Measurements from ENCODE around the gene LSMEM2.
"Not testable (repeated sequence)": the region's sequence is repeated elsewhere in the genome, so short reads cannot be mapped to it uniquely, and the experiment has no call there.

The LSMEM2 gene

DNA sequence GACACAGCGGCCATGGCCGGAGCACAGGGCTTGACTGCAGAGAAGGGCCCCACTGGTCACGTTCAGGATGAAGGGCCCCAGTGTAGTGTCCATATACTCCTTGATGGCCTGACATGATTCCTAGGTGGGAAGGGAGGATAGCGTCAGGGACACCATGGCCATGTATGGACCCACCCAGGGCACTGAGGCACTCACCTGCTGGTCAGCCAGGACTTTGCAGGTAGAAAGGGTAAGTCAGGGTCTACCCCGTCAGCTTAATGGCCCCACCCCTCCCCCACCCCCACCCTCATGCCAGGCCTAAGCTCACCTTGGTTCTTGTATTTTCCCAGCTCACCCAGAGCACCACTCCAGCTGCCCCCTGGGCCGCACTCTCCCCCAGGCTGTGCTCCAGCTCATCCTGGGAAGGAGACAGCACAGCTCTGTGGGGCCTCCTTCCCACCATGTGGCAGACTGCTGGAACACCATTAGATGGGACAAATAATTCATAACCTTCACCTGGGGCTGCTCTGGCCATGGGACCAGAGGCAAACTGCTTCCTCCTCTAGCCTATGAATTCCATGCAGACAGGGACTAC, 21.9 kb downstream of the LSMEM2 start:
- no peak for DNase-seq

DNA sequence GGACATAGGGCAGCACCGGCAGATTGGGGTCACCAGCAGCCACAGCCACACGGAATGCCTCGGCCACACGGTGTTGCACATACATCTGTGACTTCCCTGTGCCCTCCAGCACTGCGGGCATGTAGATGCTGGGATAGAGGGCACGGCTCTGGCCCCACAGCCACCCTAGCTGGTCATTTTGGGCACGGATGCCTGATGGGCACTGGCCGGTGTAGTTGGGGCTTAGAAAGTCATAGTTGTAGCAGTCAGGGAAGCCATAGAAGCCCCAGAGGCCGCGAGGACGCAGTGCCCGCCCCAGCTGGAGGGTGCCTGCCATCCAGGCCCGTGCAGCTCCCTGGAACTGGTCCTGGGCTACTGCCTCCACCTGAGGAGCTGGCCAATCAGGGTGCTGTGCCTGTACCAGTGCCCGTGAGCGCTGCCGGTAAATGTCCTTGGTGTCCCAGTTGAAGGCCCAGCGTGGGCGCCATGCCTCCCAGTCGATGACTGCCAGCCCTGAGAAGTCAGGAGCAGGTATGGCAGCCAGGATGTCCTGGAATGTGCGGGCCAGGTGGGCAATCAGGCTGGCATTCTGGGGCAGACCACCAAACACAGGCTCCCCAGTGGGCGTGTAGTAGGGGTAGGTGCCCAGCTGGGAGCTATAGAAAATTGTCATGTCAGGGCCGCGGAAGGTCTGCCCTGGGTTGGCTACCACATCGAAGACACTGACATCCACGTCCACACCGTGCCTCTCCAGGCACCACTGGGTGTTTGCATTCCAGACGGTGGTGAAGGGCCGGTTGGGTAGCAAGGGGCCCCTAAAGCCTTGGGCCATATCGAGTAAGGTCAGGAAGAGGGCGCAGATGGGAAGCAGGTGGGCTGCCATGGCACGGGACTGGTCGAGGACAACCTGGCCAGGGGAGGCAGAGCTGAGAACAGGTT, 23.5 kb downstream of the LSMEM2 start:
- DNase-seq, result no peak

DNA sequence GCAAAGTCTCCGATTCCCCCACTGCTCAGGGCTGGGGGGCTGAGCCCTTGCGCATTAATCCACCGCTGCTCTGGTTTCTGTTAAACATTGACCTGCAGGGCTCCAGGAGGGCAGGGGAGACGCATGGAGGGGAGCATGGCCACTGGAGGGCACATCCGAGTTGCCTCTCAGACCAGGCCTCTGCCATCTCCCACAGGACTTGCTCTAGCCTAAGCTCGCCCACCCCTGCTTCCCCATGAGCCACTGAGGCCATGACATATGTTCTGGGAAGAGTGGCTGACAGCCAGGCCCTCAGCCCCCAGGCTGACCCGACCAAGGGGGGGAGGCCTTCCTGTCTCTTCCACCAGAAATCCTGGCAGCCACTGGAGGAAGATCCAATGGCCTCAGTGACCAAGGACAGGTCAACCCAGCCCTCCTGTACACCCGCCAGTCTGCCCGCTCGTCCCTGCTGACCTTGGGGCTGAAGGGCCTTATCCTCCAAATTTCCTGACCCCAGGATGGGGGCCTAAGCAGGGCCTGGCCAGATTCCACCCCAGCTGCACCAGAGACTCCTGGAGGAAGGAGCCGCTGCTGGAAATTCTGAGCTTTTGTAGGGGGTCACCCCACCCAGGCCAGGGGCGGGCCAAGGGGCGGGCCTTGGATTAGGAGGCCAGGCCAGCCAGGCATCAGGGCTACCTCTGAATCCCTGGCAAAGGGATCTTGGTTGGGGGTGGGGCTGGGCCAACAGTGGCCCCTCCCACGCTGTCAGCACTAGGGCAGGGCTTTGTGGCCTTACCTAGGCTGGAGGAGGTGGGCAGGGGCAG, 24.3 kb downstream of the LSMEM2 start, which contains the start of gene HYAL1:
TSS of gene HYAL1 (minus strand) at position 562 of the 803 bp plus-strand sequence. CDS start 618 bp downstream, outside the sequence.
- DNase-seq, result no peak

DNA sequence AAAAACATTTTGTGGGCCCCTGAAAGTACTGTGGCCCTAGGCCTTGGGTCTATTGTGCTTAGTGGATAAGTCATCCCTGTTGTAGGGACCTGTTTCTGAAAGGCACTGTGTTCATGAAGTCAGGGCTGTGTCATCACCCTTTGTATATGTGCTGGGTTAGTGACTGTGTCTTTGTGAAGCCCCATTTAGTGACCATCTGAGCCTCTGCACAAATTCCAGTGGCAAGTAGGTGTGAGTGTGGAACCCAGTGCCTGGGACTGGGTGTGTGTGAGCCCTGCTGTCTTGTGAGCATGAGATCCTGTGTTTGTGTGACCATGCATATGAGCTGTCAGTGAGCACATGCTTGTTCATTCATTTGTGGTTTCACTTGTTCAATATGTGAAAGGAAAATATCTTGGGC, 25.7 kb downstream of the LSMEM2 start:
- no peak for DNase-seq

DNA sequence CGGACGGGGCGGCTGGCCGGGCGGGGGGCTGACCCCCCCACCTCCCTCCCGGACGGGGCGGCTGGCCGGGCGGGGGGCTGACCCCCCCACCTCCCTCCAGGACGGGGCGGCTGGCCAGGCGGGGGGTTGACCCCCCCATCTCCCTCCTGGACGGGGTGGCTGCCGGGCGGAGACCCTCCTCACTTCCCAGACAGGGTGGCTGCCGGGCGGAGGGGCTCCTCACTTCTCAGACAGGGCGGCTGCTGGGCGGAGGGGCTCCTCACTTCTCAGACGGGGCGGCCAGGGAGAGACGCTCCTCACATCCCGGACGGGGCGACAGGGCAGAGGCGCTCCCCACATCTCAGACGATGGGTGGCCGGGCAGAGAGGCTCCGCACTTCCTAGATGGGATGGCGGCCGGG, 33.2 kb downstream of the LSMEM2 start:
- not testable (repeated sequence) for DNase-seq

DNA sequence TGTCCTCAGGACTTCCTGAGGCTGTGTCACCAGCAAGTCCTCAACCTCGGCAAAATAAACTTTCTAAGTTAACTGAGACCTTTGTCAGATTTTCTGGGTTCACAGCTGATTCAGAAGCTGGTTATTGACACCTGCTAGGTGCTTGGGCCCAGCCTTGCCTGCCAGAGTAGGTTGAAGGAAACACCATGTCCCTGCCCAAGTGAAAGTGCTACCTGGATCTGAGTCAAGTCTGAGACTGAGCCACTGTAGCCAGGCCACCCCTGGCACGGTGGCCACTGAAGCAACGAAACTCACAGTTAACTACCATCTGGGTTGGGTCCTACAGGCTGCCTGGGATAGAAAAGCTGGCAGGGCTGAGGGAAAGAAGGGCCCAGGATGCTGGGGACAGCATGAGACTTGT, 35.5 kb downstream of the LSMEM2 start:
- no peak for DNase-seq

DNA sequence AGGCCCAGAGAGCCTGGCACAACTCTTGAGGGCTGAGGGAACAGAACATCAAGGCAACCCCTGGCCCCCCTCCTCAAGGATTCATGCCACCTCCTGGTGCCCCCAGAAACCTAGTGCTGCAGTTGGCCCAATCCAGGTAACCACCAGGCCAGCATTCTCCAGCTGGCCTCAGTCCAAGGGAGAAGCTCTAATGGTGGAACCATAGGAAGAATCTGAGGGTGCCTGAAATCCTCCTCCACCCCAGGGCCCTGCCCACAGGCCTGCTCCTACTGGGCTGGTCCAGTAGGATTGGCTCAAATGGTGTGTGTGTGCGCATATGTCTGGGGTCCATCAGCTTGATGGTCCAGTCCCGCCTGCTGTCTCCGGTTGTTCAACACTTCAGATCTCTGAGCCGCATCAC, 35.9 kb downstream of the LSMEM2 start:
- no peak for DNase-seq

DNA sequence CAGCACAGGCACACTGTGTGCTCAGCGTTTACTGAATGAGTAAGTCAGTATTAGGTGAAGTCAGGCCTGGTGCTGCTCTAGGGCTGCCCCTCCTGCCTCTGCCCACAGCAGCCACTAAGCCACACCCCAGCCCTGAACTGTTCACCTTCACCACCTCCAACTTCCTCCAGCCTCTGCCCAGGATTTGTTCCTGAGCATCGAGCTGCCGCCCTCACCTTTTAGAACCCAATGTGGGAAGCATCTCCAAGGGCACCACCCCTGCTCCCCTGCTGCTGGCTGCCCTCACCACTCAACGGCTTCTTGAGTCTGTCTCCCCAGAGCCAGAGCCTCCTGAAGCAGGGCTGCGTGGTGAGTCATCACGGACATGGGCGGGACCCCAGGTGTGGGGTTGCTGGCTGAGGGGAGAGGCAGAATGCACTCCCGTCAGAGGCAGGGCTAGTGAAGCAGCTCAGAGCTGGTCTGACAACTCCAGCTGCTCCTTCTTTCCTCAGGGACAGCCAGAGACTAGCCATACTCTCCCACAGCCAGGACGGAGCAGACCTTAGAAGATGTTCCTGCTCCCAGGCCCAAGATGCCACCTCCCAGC, 37.9 kb downstream of the LSMEM2 start:
- no peak for DNase-seq

DNA sequence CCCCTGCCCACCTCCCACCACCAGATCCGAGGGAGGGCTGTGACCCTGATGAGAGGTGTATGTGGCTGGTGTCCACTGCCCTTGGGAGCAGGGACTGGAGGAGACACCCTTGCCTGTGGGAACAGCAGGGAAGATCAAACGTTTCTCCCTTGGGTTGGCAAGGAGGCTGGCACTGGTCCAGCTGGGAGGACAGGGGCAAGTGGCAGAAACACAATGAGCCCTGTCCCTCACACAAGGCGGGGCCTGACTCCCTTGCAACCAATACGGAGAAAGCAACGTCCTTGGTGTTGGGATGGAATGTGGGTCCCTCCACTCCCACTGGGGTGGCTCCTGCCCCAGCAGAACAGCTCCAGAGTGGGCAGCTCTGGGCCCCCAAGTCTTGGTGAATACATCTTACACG, 38.4 kb downstream of the LSMEM2 start:
- no peak for DNase-seq

DNA sequence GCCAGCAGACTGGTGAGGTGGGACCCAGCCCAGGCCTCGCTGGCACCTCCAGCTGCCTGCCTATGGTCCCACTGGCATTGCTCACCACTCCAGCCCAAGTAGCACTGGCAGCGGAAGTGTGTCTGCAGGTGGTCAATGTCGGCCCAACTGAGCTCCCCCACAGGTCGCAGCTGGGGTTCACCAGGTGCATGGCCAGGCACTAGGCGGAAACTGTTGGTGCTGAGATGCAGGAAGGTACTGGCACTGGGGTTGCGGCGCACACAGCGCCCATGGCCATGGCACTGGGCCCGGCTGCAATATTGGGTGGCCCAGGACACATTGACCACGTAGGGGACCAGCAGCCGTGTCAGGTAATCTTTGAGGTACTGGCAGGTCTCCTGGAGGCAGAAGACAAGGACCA, 39.3 kb downstream of the LSMEM2 start:
- no peak for DNase-seq

DNA sequence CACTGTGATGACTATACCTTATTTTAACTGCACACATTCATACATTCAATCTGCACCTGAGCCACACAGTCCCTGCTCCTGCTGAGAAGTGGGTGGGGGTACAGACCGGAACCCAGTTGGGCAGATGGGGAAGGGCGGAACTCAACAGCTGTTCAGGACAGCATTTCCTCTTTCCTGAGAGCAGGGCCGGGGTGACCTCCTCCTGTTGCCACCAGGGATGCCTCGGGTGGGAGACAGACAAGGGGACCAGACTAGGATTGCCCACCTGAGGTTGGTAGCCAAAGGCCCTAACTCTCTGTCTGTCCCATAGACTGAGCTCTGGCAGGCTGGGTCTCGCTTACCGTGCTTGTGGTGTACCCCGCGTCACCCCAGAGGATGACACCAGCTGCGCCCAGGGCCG, 39.7 kb downstream of the LSMEM2 start:
- no peak for DNase-seq

DNA sequence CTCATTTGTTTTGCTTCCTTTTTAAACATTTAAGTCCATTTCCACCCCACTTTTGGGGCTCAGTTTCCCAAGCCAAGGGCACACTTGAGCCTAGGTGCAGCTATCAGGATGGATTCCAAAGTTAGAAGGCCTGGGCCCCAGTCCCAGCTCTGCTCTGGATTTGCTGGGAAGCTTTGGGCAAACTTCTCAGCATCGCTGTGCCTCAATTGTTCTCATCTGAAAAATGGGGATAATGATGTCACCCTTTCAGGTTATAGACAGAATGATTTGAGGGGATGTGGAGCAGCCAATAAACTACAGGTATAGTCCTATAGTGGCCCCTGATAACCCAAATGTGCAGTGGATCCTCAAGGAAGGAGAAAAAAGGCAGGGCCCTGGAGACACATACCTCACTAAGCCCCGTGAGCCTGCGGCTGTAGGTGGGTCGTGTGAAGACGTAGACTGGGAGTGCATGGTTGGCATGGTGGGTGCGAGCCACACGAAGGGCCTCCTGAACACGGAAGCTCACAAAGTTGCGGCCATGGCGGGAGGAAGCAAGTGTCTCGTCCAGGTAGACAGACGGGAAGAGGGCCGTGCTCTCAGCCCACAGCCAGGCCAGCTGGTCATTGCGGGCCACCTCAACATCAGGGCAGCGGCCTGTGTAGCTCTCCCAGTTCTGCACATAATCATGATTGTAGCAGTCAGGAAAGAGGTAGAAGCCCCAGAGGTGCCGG, 40.5 kb downstream of the LSMEM2 start:
- no peak for DNase-seq

DNA sequence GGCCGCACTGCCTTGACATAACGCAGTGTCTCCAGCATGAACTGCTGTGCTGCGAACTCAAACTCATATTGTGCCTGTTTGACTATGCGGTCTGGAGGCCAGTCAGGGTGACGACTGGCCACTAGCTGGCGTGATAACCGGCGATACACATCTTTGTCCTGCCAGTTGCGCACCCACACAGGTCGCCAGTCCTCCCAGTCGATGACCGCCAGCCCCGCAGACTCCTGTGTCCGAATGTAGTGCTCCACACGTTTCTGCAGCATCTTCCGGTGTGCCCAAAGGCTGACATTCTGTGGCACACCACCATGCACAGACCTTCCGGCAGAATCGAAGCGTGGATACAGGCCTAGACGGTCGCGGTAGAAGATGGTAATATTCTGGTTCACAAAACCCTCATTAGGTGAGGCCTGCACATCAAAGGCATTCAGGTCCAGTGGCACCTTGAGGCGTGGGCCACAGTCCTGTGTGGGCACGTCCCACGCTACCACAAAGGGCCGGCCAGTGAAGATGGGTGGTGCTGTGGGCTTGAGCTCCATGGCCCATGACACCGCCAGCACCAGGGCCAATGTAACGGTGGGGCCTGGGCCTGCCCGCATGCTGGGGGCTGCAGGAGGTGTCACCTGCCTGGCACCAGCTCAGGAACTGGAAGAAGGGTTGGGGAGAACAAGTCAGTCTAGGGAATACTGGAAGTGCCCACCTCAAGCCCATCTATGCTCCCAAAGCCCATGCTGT, 41.2 kb downstream of the LSMEM2 start:
- DNase-seq, result no peak

DNA sequence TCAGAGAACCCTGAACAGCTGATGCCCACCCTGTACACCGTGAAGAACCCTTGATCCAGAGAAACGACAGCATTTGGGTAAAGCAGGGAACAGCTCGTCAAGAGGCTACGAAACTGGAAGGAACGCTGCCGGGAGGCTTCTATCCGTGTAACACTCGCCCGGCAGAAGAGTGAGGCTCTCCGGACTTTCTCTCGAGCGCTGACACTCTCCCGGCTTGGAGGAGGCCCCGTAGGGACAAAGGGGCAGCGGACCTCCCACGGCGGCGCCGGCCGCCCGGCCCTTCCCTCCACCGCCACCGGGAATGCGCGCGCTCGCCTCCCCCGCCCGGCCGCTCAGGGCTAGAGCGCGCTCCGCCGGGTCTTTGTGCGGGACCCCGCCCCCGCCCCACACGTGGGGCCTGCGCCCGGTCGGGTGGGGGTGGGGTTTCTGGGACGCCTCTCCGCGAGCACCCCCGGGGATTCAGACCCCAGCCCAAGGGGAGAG, 42.0 kb downstream of the LSMEM2 start:
- no peak for DNase-seq

DNA sequence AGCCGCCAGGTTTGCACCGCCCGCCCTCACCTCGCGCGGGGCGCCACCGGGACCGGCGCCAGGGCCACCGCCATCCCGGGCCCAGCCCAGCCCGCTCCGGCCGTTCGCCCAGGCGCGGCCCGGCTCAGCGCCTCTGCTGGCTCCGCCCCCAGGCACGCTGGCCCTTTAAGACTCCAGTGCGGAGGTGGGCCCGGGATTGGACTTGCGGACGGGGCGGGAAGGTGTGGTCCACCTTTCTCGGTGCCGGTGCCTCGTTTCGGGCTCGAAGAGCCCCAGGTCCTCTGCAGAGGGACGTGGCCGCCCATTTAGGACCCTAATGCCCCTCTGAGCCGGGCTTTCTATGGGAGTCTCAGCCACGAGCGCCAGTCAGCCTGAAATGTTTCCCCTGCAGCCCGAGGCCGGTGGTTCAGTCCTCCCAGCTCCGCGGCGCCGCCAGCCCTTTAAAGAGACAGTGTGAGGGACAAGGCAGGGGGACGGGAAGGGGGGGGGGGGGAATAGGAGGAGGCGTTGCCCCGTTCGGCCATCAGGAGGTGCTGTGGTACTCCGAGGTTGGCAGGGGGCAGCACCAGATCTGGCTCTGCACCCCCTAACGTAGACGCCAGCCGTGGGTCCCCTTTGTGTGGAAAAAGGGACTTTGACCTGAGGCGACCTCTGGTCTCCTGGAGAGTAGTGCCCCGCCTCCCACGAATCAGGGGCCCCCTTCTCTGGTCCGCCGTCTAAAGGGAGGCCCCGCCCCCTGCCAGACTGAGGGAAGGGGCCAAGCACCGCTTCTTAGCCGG, 42.6 kb downstream of the LSMEM2 start:
- peak; percentile 37 for DNase-seq

DNA sequence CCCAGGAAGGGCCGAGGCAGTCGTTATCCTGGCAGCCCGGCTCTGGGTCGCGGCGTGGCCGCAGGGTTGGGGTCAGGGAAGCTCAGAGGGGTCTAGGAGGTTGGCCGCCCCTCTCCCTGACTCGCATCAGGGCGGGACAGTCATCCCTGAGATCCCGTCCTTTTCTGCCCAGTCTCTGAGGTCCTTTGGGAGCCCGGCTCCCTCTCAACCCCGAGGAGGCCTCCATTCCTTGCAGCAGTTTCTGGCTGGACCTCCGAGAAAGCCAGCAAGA, 43.2 kb downstream of the LSMEM2 start:
- DNase-seq, result no peak

DNA sequence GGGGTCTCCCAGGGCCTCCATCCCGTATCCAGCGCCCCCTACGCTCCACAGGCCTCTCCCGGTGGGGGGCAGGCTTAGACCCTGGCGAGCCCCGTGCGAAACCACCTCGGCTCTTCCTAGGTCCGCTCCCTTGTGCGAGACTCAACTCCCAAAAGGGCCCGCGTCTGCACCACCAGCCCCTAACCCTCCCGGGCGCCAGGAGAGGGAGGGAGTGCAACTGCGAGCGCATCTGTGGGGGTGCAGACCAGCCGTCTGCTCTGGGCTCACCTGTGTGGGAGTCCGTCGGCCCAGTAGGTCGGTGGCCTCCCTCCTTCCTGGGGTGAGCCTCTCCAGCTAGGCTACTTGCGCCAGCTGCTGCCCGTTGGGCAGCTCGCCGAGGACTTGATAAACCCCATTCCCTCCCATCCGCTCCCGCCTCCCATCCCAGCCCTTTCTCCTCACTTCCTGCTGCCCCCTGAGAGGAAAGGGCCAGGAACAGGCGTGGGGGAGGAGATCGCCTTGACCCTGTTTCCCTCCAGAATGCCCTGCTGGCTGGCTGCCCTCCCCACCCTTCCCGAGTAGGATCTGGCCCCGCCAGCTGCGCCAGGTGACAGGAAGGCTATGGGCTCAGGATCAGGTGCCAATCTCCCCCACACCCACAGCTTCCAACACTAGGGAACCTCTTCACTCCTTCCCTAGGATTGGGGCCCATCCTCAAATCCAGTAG, 43.7 kb downstream of the LSMEM2 start, which contains the start of gene HYAL2:
TSS of gene HYAL2 (minus strand) at position 360 of the 706 bp plus-strand sequence. CDS start 2,256 bp downstream, outside the sequence.
- DNase-seq, result no peak

DNA sequence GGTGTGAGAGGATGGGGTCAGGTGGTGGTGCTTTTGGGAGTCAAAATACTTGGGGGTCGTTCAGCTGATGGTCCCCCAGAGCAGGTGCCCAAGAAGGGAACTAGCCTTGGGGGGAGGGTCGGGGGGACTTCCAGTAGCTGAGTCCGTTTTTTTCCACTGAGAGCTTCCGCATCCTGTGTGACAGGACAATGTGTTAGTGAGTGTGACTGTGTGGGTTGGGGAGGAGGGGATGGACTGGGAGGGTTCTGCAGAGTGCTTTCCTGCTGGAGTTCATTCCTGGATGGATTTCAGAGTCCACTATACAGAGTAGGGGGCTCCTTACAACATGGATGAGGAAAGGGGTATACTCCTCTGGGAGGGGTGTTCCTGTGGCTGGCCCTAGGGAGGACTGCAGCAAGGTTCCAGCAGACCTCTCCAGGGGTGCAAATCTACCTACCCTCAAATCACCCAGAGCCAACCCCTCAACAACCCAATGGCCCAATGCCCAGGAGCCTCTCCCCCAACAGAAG, 44.3 kb downstream of the LSMEM2 start:
- no peak for DNase-seq

DNA sequence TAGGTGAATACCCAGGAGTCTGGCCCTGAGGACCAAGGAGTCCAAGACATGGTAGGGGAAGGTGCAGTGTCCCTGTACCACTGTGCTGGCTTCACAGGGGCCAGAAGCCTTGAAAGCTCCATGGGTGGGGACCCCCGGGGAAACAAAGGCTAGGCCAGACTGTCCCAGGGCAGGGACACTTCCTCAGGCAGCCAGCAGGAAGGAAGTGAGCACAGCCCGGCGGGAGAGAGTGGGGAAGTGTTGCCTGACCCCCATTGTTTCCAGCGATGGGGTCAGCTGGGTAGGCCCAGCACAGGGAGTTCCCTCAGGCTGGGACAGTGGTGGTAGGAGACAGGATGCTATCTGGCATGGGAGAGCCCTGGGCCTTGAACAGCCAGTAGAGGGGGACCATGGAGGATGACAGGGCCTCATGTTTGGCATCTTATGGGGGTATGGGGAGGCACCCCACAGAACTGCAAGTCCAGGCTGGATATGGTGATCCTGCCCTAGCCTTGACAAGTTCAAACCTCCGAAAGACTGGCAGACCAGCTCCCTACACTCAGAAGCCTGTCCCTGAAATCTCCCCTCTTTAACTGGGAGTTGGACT, 44.8 kb downstream of the LSMEM2 start:
- DNase-seq, result no peak

Measured in SIG-M5 (cell line).